ENCODE results near the gene NRG2.

The NRG2 gene

GRCh38 chr5:140007311-140007710 is 35.8 kb downstream of the NRG2 start:
- DNase-seq = no peak

- DNase-seq = no peak
Observed at GRCh38 chr5:140005145-140005591, 37.9 kb downstream of the NRG2 start.

GRCh38 chr5:140004174-140004573 is 38.9 kb downstream of the NRG2 start:
- no peak for DNase-seq

GRCh38 chr5:140003519-140003918 is 39.6 kb downstream of the NRG2 start:
- DNase-seq = no peak

- no peak for DNase-seq
Observed at GRCh38 chr5:140000332-140000731, 42.8 kb downstream of the NRG2 start.

- DNase-seq = no peak
Observed at GRCh38 chr5:139998837-139999236, 44.3 kb downstream of the NRG2 start.

- DNase-seq = no peak
Observed at GRCh38 chr5:139997276-139997675, 45.8 kb downstream of the NRG2 start.

- DNase-seq = no peak
Observed at GRCh38 chr5:139995929-139996328, 47.2 kb downstream of the NRG2 start.

GRCh38 chr5:139994234-139994633 is 48.9 kb downstream of the NRG2 start:
- DNase-seq = no peak

- peak; percentile 80 to 89 (median 86) for DNase-seq
Observed at GRCh38 chr5:139985733-139986132, 57.4 kb downstream of the NRG2 start.

- peak; percentile 39 to 53 (median 53) for DNase-seq
Observed at GRCh38 chr5:139985290-139985689, 57.8 kb downstream of the NRG2 start.

- DNase-seq = no peak
Observed at GRCh38 chr5:139984816-139985215, 58.3 kb downstream of the NRG2 start.

- no peak for DNase-seq
Observed at GRCh38 chr5:139982975-139983240, 60.2 kb downstream of the NRG2 start.

- no peak for DNase-seq
Observed at GRCh38 chr5:139982157-139982974, 60.7 kb downstream of the NRG2 start.

GRCh38 chr5:139980765-139981164 is 62.3 kb downstream of the NRG2 start:
- no peak for DNase-seq

GRCh38 chr5:139979943-139980342 is 63.2 kb downstream of the NRG2 start:
- no peak for DNase-seq

- no peak for DNase-seq
Observed at GRCh38 chr5:139979518-139979917, 63.6 kb downstream of the NRG2 start.

- no peak for DNase-seq
Observed at GRCh38 chr5:139976703-139977102, 66.4 kb downstream of the NRG2 start.

- no peak for DNase-seq
Observed at GRCh38 chr5:139975942-139976341, 67.2 kb downstream of the NRG2 start.

GRCh38 chr5:139975306-139975705 is 67.8 kb downstream of the NRG2 start:
- DNase-seq = no peak

GRCh38 chr5:139974661-139975060 is 68.4 kb downstream of the NRG2 start:
- DNase-seq = no peak

GRCh38 chr5:139971202-139971725 is 71.8 kb downstream of the NRG2 start:
- no peak for DNase-seq

- no peak for DNase-seq
Observed at GRCh38 chr5:139969318-139969717, 73.8 kb downstream of the NRG2 start.

GRCh38 chr5:139968547-139969261 is 74.4 kb downstream of the NRG2 start:
- DNase-seq = peak; percentile 77 to 88 (median 84)
